RWPE2 (cell line): Measurements from ENCODE around the gene TLL1.

Source experiments
- ATAC-seq: fragments of 200-7000 bp; cut with Tn5 transposase; 3 replicates; pipeline ENCODE4 v1.9.1; 2021; ENCODE audit warnings: low read depth
- DNase-seq: peaks from one replicate; pipeline ENCODE4 v3.0.0-alpha.2; 2020; ENCODE audit warnings: low spot score
- H3K27ac ChIP-seq: fragments of 450-650 bp; 2 replicates; pipeline ENCODE4 v1.5.1; 2017; ENCODE audit warnings: mild to moderate bottlenecking; ENCODE audit not compliant: poor library complexity, severe bottlenecking
- H3K27me3 ChIP-seq: fragments of 250-450 bp; sonication (Bioruptor Pico); 2 replicates; pipeline ENCODE4 v1.5.1; 2021; ENCODE audit warnings: mild to moderate bottlenecking, moderate library complexity; ENCODE audit not compliant: insufficient read depth, poor library complexity, severe bottlenecking
- H3K36me3 ChIP-seq: fragments of 250-450 bp; sonication (Bioruptor Pico); 2 replicates; pipeline ENCODE4 v1.5.1; 2020; ENCODE audit warnings: low read depth, mild to moderate bottlenecking, moderate library complexity
- H3K4me1 ChIP-seq: fragments of 250-450 bp; sonication (Bioruptor Pico); 2 replicates; pipeline ENCODE4 v1.5.1; 2021; ENCODE audit warnings: mild to moderate bottlenecking, moderate library complexity; ENCODE audit not compliant: insufficient read depth, poor library complexity, severe bottlenecking
- H3K4me3 ChIP-seq: fragments of 250-450 bp; sonication (Bioruptor Pico); 2 replicates; pipeline ENCODE4 v1.5.1; 2021; ENCODE audit warnings: mild to moderate bottlenecking, moderate library complexity; ENCODE audit not compliant: severe bottlenecking
- H3K9me3 ChIP-seq: fragments of 250-450 bp; sonication (Bioruptor Pico); 2 replicates; pipeline ENCODE4 v1.5.1; 2021; ENCODE audit warnings: mild to moderate bottlenecking, moderate library complexity; ENCODE audit not compliant: severe bottlenecking
- TF ChIP-seq, protein P1 (sequence below): fragments of 450-650 bp; IDR thresholded peaks from one replicate; pipeline ENCODE4 v1.5.1; 2017; ENCODE audit warnings: mild to moderate bottlenecking, moderate library complexity; ENCODE audit not compliant: poor library complexity, severe bottlenecking

TLL1 gene

GRCh38 chr4:165875446-165875845, 2.4 kb downstream of the TLL1 start:
- Histone ChIP-seq H3K27ac (peak overlapping the region; percentile 55), H3K4me3 (peak overlapping the region; percentile 45), H3K9me3 (no peaks in the 10 kb centered on the region), H3K4me1 (peaks cover 8% of the 10 kb centered on the region), H3K27me3 (no peaks in the 10 kb centered on the region), H3K36me3 (no peaks in the 10 kb centered on the region)
- no peak for DNase-seq
- ATAC-seq: no peak
- TF ChIP-seq, protein P1, sequence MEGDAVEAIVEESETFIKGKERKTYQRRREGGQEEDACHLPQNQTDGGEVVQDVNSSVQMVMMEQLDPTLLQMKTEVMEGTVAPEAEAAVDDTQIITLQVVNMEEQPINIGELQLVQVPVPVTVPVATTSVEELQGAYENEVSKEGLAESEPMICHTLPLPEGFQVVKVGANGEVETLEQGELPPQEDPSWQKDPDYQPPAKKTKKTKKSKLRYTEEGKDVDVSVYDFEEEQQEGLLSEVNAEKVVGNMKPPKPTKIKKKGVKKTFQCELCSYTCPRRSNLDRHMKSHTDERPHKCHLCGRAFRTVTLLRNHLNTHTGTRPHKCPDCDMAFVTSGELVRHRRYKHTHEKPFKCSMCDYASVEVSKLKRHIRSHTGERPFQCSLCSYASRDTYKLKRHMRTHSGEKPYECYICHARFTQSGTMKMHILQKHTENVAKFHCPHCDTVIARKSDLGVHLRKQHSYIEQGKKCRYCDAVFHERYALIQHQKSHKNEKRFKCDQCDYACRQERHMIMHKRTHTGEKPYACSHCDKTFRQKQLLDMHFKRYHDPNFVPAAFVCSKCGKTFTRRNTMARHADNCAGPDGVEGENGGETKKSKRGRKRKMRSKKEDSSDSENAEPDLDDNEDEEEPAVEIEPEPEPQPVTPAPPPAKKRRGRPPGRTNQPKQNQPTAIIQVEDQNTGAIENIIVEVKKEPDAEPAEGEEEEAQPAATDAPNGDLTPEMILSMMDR: no peak

DNA sequence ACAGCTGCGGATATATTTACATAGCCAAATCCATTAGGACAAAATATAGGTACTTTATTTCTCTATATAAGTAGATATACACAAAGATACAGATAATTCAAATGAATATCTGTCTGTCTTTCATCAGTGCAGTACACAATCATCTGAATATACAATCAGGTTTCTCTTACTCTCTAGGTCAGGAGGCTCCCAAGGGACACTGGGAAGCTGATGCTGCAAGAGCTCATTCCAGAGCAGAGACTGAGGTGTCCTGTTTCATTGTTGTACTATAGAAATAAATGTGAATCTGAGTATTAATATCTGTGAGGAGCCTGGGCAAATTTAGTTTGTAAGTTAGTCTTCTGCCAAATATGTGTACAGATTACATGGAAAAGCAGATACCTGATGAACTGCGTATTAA, 4.2 kb downstream of the TLL1 start:
- ATAC-seq (peak; percentile 24; the same call in 1 of the 3 replicates), DNase-seq (no peak)
- peaks cover 2% of the 10 kb centered on the region for H3K4me1 ChIP-seq
- no peak overlapping the region for H3K4me3 ChIP-seq
- no peaks in the 10 kb centered on the region for H3K9me3 ChIP-seq
- no peaks in the 10 kb centered on the region for H3K36me3 ChIP-seq
- no peaks in the 10 kb centered on the region for H3K27me3 ChIP-seq
- H3K27ac ChIP-seq: no peak overlapping the region
- TF ChIP-seq, protein P1: no peak

GRCh38 chr4:165879641-165880040, 6.6 kb downstream of the TLL1 start:
- Histone ChIP-seq H3K36me3 (no peaks in the 10 kb centered on the region), H3K27me3 (no peaks in the 10 kb centered on the region), H3K4me1 (no peaks in the 10 kb centered on the region), H3K9me3 (no peaks in the 10 kb centered on the region), H3K27ac (no peak overlapping the region), H3K4me3 (no peak overlapping the region)
- DNase-seq (no peak), ATAC-seq (no peak)
- TF ChIP-seq, protein P1: no peak

- Histone ChIP-seq H3K4me3 (no peak overlapping the region), H3K4me1 (no peaks in the 10 kb centered on the region), H3K36me3 (no peaks in the 10 kb centered on the region), H3K27ac (no peak overlapping the region), H3K27me3 (no peaks in the 10 kb centered on the region), H3K9me3 (peaks cover 3% of the 10 kb centered on the region)
- TF ChIP-seq, protein P1: no peak
- no peak for ATAC-seq
- no peak for DNase-seq
Observed at GRCh38 chr4:165894159-165894558, 21.1 kb downstream of the TLL1 start.

DNA sequence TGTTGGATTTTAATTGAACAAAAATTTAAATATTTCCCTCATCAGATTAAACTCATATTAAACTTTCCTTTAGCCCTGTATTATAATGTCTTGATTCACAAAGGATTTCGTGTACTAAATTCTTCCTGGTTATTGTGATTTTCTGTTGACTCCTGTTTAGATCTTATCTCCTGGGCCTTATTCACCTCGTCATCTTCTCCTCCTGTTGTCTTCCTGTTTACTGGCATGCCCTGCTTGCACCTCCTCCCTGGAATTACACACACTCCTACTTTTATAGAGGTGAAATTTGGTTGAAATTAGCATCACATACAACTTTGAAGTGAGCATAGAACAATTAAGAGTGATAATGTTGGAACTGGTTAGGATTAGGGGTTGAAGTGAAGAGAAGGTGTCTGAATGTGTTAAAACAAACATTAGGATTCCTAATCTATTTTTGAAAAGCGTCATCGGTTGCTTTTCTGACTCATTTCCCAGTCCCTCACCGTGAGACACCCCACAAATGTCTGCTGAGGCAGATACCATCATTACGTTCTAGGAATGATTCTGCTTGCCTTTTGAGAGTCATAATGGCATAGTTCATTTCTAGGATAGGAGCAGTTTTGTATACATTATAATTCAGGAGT, 32.5 kb downstream of the TLL1 start:
- peak overlapping the region; percentile 44 for H3K27ac ChIP-seq
- DNase-seq: no peak

More for the DNA sequence above, 32.5 kb downstream of the TLL1 start:
- TF ChIP-seq, protein P1: no peak
- ATAC-seq: peak; percentile 80
- no peaks in the 10 kb centered on the region for H3K9me3 ChIP-seq
- H3K4me1 ChIP-seq: peaks cover 13% of the 10 kb centered on the region
- no peaks in the 10 kb centered on the region for H3K36me3 ChIP-seq
- H3K4me3 ChIP-seq: no peak overlapping the region
- H3K27me3 ChIP-seq: no peaks in the 10 kb centered on the region
